ENCODE measurements around the gene SLC4A3.
"Not testable (repeated sequence)": the region's sequence is repeated elsewhere in the genome, so short reads cannot be mapped to it uniquely, and the experiment has no call there.

The SLC4A3 gene

DNA sequence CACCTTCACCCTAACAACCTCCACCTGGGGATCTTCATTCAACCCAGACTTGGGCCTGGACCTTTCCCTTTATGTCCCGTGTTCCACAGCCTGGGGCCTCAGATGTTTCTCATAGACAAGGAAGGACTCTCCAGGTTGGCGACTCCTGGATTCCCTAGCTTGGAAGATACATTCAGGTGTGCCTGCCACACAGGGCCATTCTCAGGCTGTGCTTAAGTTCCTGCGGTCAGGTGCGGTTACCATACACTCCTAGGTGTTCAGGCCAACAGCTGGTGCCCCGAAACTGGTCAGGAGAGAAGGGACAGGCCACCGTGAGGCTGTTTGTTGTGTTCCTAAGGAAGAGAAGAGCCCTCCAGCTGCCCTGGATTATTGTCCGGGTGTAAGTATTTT lies 15.6 kb downstream of the SLC4A3 start:
- Histone ChIP-seq H3K9me3 (ENCODE audit: control insufficient read depth, low read length) (no peaks in the 10 kb centered on the region), H3K4me1 (ENCODE audit: control insufficient read depth, insufficient read depth, low read length) (peaks cover 37% of the 10 kb centered on the region), H3K9ac (ENCODE audit: low read length) (peak overlapping the region; percentile 41), H3K4me3 (ENCODE audit: low read length) (no peak overlapping the region), H3K36me3 (ENCODE audit: control insufficient read depth, insufficient read depth, low read length, severe bottlenecking) (no peaks in the 10 kb centered on the region), H3K27me3 (replicated peaks; ENCODE audit: control insufficient read depth, insufficient read depth, low read length) (no peaks in the 10 kb centered on the region)
- no peak for DNase-seq (ENCODE audit: low read depth)

DNA sequence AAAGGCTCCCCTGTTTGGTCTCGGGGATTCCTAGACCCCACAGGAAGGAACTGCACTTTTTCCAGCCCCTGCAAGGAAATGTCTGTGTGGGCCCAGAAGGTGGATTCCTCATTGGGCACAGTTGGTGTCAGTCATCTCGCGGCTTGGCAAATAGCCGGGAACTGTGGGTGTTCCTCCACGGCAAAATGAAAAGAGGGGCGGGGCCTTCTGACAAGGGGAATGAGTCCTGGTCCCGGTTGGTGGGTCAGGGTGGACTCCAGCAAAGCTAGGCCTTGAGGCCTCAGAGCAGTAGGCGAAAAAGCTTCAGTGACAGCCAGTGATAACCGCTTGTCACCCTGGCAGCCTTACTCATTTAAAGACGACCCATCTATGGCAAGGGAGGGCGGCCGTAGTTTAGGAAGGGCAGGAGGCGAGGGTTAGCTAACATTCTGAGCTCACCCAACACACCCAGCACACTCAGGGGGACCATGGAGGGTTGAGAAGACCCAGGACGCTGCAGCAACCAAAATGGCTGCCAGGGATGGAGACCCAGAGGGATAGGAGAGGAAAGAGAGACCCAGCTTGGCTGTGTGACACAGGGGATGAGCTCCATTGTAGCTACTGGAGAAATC lies 16.5 kb downstream of the SLC4A3 start:
- Histone ChIP-seq H3K4me3 (ENCODE audit: low read length) (no peak overlapping the region), H3K9ac (ENCODE audit: low read length) (no peak overlapping the region), H3K27me3 (replicated peaks; ENCODE audit: control insufficient read depth, insufficient read depth, low read length) (no peaks in the 10 kb centered on the region), H3K36me3 (ENCODE audit: control insufficient read depth, insufficient read depth, low read length, severe bottlenecking) (no peaks in the 10 kb centered on the region), H3K9me3 (ENCODE audit: control insufficient read depth, low read length) (no peaks in the 10 kb centered on the region), H3K4me1 (ENCODE audit: control insufficient read depth, insufficient read depth, low read length) (peaks cover 37% of the 10 kb centered on the region)
- no peak for DNase-seq (ENCODE audit: low read depth)

DNA sequence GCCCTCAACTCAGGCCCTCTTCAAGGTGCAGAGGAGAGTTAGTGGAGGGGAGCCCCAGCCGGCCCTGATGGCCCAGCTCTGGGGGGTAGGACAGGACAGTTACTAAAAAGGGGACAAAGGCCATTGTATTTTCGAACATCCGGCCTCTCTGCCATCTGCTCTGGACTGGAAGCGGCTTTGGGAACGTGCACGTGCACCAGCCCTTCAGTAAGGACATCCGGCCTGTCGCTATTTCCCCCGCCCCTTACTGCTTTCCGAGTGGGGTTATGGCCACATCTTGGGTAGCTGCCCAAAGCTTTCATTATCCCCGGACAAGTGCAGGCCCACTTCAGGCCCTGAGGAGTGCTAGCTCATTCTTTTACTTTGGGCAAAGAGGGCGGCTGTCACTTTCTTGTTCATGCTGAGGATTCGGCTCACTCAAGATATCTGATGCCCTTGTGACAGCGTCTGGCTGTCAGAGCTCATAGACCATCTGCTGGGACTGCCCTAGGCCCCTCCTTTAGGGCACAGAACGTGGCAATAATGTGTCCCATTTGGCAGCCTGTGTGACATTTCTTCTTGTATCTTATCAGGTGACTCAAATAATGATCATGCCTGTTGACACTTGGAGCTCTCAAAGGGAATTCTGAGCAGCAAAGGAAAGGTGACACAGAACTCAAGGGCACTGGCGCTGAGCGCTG lies 17.5 kb downstream of the SLC4A3 start:
- Histone ChIP-seq H3K9me3 (ENCODE audit: control insufficient read depth, low read length) (no peaks in the 10 kb centered on the region), H3K4me1 (ENCODE audit: control insufficient read depth, insufficient read depth, low read length) (peaks cover 37% of the 10 kb centered on the region), H3K36me3 (ENCODE audit: control insufficient read depth, insufficient read depth, low read length, severe bottlenecking) (no peaks in the 10 kb centered on the region), H3K9ac (ENCODE audit: low read length) (peak overlapping the region; percentile 22), H3K27me3 (replicated peaks; ENCODE audit: control insufficient read depth, insufficient read depth, low read length) (no peaks in the 10 kb centered on the region), H3K4me3 (ENCODE audit: low read length) (no peak overlapping the region)
- no peak for DNase-seq (ENCODE audit: low read depth)

DNA sequence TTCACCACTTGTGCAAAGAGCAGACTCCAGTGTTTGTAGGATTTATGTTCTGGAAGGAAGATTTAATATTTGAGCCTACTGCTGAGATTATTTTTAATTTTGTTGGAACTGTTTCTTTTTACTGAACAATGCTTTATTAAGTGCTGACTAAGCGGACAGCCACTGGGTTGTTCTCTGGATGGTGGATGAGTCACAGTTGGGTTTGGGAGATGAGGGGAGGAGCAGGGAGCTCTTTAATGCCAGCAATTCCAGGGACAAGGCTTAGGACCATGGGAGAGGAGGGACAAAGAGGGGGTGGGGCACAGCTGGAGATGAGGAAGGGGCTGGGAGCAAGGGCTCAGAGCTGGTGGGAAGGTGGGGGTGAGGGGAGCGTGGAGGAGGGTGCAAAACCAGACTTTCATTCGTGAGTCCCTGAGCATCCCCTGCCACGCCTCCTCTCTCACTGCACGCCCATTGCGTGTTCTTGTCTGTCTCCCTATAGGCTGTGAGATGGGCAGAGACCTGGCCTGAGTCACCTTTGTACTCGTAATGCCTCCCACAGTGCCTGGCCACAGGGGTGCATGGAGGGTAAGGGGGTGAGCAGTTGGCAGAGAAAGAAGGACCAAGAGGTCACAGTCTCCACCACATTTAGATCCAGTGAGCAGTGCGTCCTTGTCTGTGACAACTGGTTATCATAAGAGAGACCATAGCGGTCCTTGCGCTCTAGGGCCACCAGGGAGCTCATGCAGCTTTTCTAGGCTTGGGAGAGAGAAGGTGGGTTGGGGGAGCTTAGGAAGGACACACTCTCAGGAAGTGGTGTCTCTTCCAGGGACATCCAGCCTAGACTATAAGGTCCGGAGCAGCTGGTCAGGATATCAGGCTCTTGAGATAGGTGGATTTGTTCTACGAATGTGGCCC lies 18.4 kb downstream of the SLC4A3 start:
- Histone ChIP-seq H3K4me3 (ENCODE audit: low read length) (no peak overlapping the region), H3K9ac (ENCODE audit: low read length) (peak overlapping the region; percentile 22), H3K9me3 (ENCODE audit: control insufficient read depth, low read length) (no peaks in the 10 kb centered on the region), H3K27me3 (replicated peaks; ENCODE audit: control insufficient read depth, insufficient read depth, low read length) (no peaks in the 10 kb centered on the region), H3K36me3 (ENCODE audit: control insufficient read depth, insufficient read depth, low read length, severe bottlenecking) (no peaks in the 10 kb centered on the region), H3K4me1 (ENCODE audit: control insufficient read depth, insufficient read depth, low read length) (peaks cover 44% of the 10 kb centered on the region)
- peak; percentile 77 for DNase-seq (ENCODE audit: low read depth)

DNA sequence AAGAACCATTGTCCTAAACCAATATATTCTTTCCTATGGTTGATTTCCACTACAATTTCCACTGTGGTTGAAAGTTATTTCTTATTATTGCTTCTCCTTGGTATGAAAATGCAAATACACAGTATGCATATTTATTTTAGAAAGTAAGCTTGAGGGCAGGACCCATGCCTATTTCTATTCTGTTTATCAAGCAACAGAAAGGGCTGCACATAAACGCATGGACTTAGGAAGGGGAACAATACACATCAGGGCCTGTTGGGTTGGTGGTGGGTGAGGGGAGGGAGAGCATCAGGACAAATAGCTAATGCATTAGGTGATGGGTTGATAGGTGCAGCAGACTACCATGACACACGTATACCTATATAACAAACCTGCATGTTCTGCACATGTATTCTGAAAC lies 20.7 kb downstream of the SLC4A3 start:
- H3K4me1 ChIP-seq (ENCODE audit: control insufficient read depth, insufficient read depth, low read length) = peaks cover 33% of the 10 kb centered on the region
- H3K9ac ChIP-seq (ENCODE audit: low read length) = no peak overlapping the region
- H3K9me3 ChIP-seq (ENCODE audit: control insufficient read depth, low read length) = no peaks in the 10 kb centered on the region
- H3K36me3 ChIP-seq (ENCODE audit: control insufficient read depth, insufficient read depth, low read length, severe bottlenecking) = no peaks in the 10 kb centered on the region
- no peak overlapping the region for H3K4me3 ChIP-seq (ENCODE audit: low read length)
- no peak for DNase-seq (ENCODE audit: low read depth)
- no peaks in the 10 kb centered on the region for H3K27me3 ChIP-seq (replicated peaks; ENCODE audit: control insufficient read depth, insufficient read depth, low read length)

DNA sequence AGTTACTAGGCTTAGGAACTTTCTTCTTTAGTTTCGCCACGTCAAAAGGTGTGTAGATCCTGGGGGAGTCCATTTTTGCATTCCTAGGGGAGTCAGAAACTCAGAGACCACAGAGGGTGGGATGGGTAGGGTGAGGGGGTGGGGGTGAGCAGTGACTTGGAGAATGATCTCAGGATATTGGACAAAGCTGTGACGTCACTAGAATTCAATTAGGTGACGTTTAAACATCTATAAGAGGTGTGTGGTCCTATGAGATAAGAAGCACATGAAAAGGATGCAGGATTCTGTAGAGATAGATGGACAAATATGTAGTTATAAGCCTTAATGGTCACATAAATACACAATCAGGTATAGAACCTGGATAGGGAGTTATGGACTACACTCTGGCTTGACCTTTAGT lies 21.5 kb downstream of the SLC4A3 start:
- Histone ChIP-seq H3K4me1 (ENCODE audit: control insufficient read depth, insufficient read depth, low read length) (peaks cover 27% of the 10 kb centered on the region), H3K4me3 (ENCODE audit: low read length) (no peak overlapping the region), H3K9me3 (ENCODE audit: control insufficient read depth, low read length) (no peaks in the 10 kb centered on the region), H3K36me3 (ENCODE audit: control insufficient read depth, insufficient read depth, low read length, severe bottlenecking) (no peaks in the 10 kb centered on the region), H3K27me3 (replicated peaks; ENCODE audit: control insufficient read depth, insufficient read depth, low read length) (no peaks in the 10 kb centered on the region), H3K9ac (ENCODE audit: low read length) (no peak overlapping the region)
- DNase-seq (ENCODE audit: low read depth) = no peak

DNA sequence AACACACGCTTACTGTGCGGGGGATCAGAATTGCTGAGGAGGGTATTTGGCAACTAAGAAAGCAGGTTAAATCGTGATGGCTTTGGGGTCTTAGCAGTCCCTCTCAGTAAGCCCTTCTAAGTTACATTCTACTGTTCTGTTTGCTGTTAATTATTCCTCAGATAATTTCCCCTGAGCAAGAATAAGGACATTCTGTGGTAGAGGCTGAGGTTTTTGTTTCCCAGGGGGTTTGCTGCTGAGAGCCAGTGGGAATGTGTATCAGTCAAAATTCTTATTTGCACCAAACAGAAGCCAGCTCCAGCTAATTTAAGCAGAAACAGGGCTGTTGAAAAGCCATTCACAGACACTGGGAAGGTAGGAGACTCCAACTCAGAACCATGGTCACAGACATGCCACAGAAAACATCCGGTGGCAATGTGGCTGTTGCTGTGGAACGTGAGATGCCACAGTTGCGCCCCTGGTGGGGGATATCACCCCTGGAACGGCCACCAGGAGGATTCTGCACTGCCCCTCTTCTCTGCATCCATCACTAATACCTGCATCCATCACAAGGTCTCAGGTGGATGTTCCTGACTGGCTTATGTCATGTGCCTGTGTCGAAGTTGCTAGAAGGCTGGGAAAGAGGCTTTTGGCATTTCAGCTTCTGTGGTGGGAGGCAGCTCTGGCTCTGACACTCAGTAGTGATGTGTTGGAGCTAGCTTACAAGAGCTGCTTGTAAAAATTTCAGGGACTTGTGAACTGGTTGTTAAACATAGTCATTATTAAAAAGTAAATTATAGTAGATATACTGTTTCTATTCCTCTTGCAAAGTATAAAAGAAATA lies 23.2 kb downstream of the SLC4A3 start:
- Histone ChIP-seq H3K9me3 (ENCODE audit: control insufficient read depth, low read length) (no peaks in the 10 kb centered on the region), H3K27me3 (replicated peaks; ENCODE audit: control insufficient read depth, insufficient read depth, low read length) (no peaks in the 10 kb centered on the region)

DNA sequence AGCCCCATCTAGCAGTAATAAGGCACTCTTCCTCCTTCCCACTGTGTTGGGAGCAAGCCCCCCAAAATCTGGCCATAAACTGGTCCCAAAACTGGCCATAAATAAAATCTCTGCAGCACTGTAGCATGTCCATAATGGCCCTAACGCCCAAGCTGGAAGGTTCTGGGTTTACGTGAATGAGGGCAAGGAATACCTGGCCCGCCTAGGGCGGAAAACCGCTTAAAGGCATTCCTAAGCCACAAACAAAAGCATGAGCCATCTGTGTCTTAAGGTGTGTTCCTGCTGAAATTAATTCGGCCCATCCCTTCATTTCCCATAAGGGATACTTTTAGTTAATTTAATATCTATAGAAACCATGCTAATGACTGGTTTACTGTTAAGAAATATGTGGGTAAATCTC lies 24.2 kb downstream of the SLC4A3 start:
- H3K9ac ChIP-seq (ENCODE audit: low read length); H3K27me3 ChIP-seq (replicated peaks; ENCODE audit: control insufficient read depth, insufficient read depth, low read length); H3K36me3 ChIP-seq (ENCODE audit: control insufficient read depth, insufficient read depth, low read length, severe bottlenecking); DNase-seq (ENCODE audit: low read depth); H3K4me1 ChIP-seq (ENCODE audit: control insufficient read depth, insufficient read depth, low read length); H3K9me3 ChIP-seq (ENCODE audit: control insufficient read depth, low read length); H3K4me3 ChIP-seq (ENCODE audit: low read length): not testable (repeated sequence)

More for the DNA sequence above, 23.2 kb downstream of the SLC4A3 start:
- no peak overlapping the region for H3K4me3 ChIP-seq (ENCODE audit: low read length)
- H3K9ac ChIP-seq (ENCODE audit: low read length) = no peak overlapping the region
- no peak for DNase-seq (ENCODE audit: low read depth)
- no peaks in the 10 kb centered on the region for H3K36me3 ChIP-seq (ENCODE audit: control insufficient read depth, insufficient read depth, low read length, severe bottlenecking)
- peaks cover 14% of the 10 kb centered on the region for H3K4me1 ChIP-seq (ENCODE audit: control insufficient read depth, insufficient read depth, low read length)

DNA sequence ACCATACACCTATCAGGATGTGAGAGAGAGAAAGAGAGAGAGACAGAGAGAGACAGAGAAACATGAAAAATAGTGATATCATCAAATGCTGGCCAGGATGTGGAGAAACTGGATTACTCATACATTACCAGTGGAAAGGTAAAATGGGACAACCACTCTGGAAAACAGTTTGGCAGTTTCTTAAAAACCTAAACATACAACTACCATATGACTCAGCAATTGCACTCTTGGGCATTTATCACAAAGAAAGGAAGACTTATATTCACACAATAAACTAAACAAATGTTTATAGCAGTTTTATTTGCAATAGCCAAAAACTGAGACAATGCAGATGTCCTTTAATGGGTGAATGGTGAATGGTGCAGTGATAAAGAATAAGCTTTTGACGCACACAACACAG lies 29.1 kb downstream of the SLC4A3 start:
- no peaks in the 10 kb centered on the region for H3K36me3 ChIP-seq (ENCODE audit: control insufficient read depth, insufficient read depth, low read length, severe bottlenecking)
- H3K27me3 ChIP-seq (replicated peaks; ENCODE audit: control insufficient read depth, insufficient read depth, low read length) = no peaks in the 10 kb centered on the region
- peaks cover 9% of the 10 kb centered on the region for H3K9me3 ChIP-seq (ENCODE audit: control insufficient read depth, low read length)
- DNase-seq (ENCODE audit: low read depth) = no peak
- H3K4me1 ChIP-seq (ENCODE audit: control insufficient read depth, insufficient read depth, low read length) = peaks cover 18% of the 10 kb centered on the region
- H3K9ac ChIP-seq (ENCODE audit: low read length) = no peak overlapping the region
- H3K4me3 ChIP-seq (ENCODE audit: low read length) = no peak overlapping the region

DNA sequence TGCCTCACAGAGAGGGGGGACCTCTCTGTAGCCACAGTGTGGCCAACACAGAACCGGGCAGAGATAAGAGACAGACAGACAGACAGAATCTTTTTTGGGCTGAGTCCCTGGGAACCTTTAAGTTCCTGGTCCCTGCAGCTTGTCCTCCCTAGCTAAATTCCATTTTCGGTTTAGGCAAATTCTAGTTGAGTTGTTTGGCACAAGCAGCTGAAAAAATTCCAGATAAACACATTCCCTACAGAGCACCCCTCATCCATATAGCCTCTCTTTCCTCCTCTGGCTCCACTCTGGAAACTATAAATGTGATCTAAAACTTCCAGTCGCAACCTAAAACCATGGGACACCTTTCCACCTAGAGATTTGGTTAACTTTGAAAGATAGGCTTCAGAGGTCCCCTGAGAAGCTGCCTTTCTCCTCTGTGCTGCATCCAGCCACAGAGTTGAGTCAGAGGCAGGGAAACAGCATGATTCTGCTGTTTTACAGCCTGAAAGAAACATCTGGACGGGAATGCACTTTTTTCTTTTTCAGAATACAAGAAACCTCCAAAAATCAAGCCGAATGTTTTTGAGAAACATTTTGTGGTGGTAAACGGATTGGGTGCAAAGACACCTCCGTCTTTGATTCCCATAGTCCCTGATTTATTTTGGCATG lies 30.9 kb downstream of the SLC4A3 start:
- H3K4me1 ChIP-seq (ENCODE audit: control insufficient read depth, insufficient read depth, low read length) = peaks cover 26% of the 10 kb centered on the region
- H3K9ac ChIP-seq (ENCODE audit: low read length) = peak overlapping the region; percentile 43
- H3K4me3 ChIP-seq (ENCODE audit: low read length) = peak overlapping the region; percentile 50
- H3K9me3 ChIP-seq (ENCODE audit: control insufficient read depth, low read length) = peaks cover 9% of the 10 kb centered on the region
- no peaks in the 10 kb centered on the region for H3K36me3 ChIP-seq (ENCODE audit: control insufficient read depth, insufficient read depth, low read length, severe bottlenecking)
- no peaks in the 10 kb centered on the region for H3K27me3 ChIP-seq (replicated peaks; ENCODE audit: control insufficient read depth, insufficient read depth, low read length)
- DNase-seq (ENCODE audit: low read depth) = peak; percentile 43
